ENCODE measurements around the gene CBLL2.

DNA sequence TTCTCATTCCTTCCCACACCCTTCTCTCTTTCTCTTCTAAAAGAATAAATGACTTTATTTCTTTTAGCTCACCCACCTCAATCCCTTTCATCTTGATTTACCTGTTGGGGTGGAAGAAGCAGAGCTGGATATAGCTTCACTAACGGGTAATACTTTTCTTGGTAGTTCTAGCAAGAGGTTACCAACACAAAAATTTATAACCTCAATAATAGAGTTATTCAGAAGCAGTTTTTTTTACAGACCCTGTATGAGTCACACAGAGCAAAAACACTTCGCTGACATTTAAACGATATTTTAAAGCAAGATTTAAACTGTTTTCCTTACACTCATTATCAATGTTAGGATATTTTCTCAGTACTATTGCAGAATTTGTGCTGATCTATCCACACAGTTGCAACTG, 42.4 kb downstream of the CBLL2 start:
- TF ChIP-seq, protein P1, sequence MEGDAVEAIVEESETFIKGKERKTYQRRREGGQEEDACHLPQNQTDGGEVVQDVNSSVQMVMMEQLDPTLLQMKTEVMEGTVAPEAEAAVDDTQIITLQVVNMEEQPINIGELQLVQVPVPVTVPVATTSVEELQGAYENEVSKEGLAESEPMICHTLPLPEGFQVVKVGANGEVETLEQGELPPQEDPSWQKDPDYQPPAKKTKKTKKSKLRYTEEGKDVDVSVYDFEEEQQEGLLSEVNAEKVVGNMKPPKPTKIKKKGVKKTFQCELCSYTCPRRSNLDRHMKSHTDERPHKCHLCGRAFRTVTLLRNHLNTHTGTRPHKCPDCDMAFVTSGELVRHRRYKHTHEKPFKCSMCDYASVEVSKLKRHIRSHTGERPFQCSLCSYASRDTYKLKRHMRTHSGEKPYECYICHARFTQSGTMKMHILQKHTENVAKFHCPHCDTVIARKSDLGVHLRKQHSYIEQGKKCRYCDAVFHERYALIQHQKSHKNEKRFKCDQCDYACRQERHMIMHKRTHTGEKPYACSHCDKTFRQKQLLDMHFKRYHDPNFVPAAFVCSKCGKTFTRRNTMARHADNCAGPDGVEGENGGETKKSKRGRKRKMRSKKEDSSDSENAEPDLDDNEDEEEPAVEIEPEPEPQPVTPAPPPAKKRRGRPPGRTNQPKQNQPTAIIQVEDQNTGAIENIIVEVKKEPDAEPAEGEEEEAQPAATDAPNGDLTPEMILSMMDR (IDR thresholded peaks at IDR 0.05; ENCODE audit: insufficient read depth, low read length) = no peak
- no peak for TF ChIP-seq REST (IDR thresholded peaks at IDR 0.05; ENCODE audit: insufficient replicate concordance, low read depth)
- no peak for TF ChIP-seq POLR2AphosphoS5 (IDR thresholded peaks at IDR 0.05; ENCODE audit: low read depth)
- TF ChIP-seq GABPA (IDR thresholded peaks at IDR 0.05; ENCODE audit: low read depth) = no peak
